Hepatic stellate cell (primary cell): Measurements from ENCODE around the gene SH3BGRL.
"Not testable (repeated sequence)": the region's sequence is repeated elsewhere in the genome, so short reads cannot be mapped to it uniquely, and the experiment has no call there.

Experiments used
- DNase-seq: peaks from one replicate; pipeline ENCODE4 v3.0.0; 2011; ENCODE audit warnings: low spot score

SH3BGRL gene

GRCh38 chrX:81259714-81260395 lies 58.0 kb downstream of the SH3BGRL start:
- no peak for DNase-seq

- no peak for DNase-seq
Measured at GRCh38 chrX:81261576-81261975, 59.7 kb downstream of the SH3BGRL start.

GRCh38 chrX:81263059-81263458 lies 61.2 kb downstream of the SH3BGRL start:
- DNase-seq = no peak

- DNase-seq = no peak
Measured at GRCh38 chrX:81278616-81279015, 76.7 kb downstream of the SH3BGRL start.

GRCh38 chrX:81280148-81280547 lies 78.2 kb downstream of the SH3BGRL start:
- no peak for DNase-seq

- no peak for DNase-seq
Measured at GRCh38 chrX:81286075-81286474, 84.2 kb downstream of the SH3BGRL start.

GRCh38 chrX:81286608-81287007 lies 84.7 kb downstream of the SH3BGRL start:
- no peak for DNase-seq

- no peak for DNase-seq
Measured at GRCh38 chrX:81291996-81292395, 90.1 kb downstream of the SH3BGRL start.

GRCh38 chrX:81294101-81294500 lies 92.2 kb downstream of the SH3BGRL start:
- no peak for DNase-seq

GRCh38 chrX:81301877-81302276 lies 100.0 kb downstream of the SH3BGRL start:
- no peak for DNase-seq

- DNase-seq = no peak
Measured at GRCh38 chrX:81304563-81304962, 102.7 kb downstream of the SH3BGRL start.

GRCh38 chrX:81305240-81305639 lies 103.3 kb downstream of the SH3BGRL start:
- DNase-seq = no peak

- no peak for DNase-seq
Measured at GRCh38 chrX:81308086-81308829, 106.4 kb downstream of the SH3BGRL start.

- no peak for DNase-seq
Measured at GRCh38 chrX:81316163-81316562, 114.3 kb downstream of the SH3BGRL start.

- DNase-seq = not testable (repeated sequence)
Measured at GRCh38 chrX:81331653-81332052, 129.8 kb downstream of the SH3BGRL start.

GRCh38 chrX:81336455-81337152 lies 134.7 kb downstream of the SH3BGRL start:
- no peak for DNase-seq

GRCh38 chrX:81337805-81338204 lies 135.9 kb downstream of the SH3BGRL start:
- DNase-seq = no peak

- DNase-seq = no peak
Measured at GRCh38 chrX:81338924-81339323, 137.0 kb downstream of the SH3BGRL start.

GRCh38 chrX:81345296-81345695 lies 143.4 kb downstream of the SH3BGRL start:
- not testable (repeated sequence) for DNase-seq
